ENCODE measurements around the gene WDR88.
"Not testable (repeated sequence)": the region's sequence is repeated elsewhere in the genome, so short reads cannot be mapped to it uniquely, and the experiment has no call there.

The WDR88 gene

GRCh38 chr19:33212436-33213172 is 80.7 kb downstream of the WDR88 start:
- no peak for DNase-seq (ENCODE audit: low read depth)

- DNase-seq (ENCODE audit: low read depth) = no peak
Observed at GRCh38 chr19:33214596-33214995, 82.7 kb downstream of the WDR88 start.

GRCh38 chr19:33215438-33216197 is 83.7 kb downstream of the WDR88 start:
- DNase-seq (ENCODE audit: low read depth) = no peak

GRCh38 chr19:33216198-33216830 is 84.4 kb downstream of the WDR88 start:
- no peak for DNase-seq (ENCODE audit: low read depth)

GRCh38 chr19:33217881-33218280 is 86.0 kb downstream of the WDR88 start:
- no peak for DNase-seq (ENCODE audit: low read depth)

- DNase-seq (ENCODE audit: low read depth) = no peak
Observed at GRCh38 chr19:33219261-33219815, 87.4 kb downstream of the WDR88 start.

GRCh38 chr19:33220115-33220514 is 88.2 kb downstream of the WDR88 start:
- no peak for DNase-seq (ENCODE audit: low read depth)

GRCh38 chr19:33220735-33221134 is 88.8 kb downstream of the WDR88 start:
- DNase-seq (ENCODE audit: low read depth) = no peak

GRCh38 chr19:33221638-33222037 is 89.7 kb downstream of the WDR88 start:
- DNase-seq (ENCODE audit: low read depth) = no peak

- not testable (repeated sequence) for DNase-seq (ENCODE audit: low read depth)
Observed at GRCh38 chr19:33222255-33222654, 90.3 kb downstream of the WDR88 start.

GRCh38 chr19:33224694-33225457 is 93.0 kb downstream of the WDR88 start:
- no peak for DNase-seq (ENCODE audit: low read depth)
